HCT116 (cell line): Measurements from ENCODE around the gene OR7G1. TPM values are rescaled to one million over a fixed set of nuclear protein-coding genes. Genes with fewer than 3 reads are reported as not detected.
"Not testable (repeated sequence)": the region's sequence is repeated elsewhere in the genome, so short reads cannot be mapped to it uniquely, and the experiment has no call there.

Experiments used
- ATAC-seq: fragments of 200-7000 bp; cut with Tn5 transposase; 2 replicates; pipeline ENCODE4 v1.9.1; 2020; ENCODE audit warnings: mild to moderate bottlenecking, moderate library complexity
- BruUV-seq: library from RNA; stranded (reverse); fragments of 400-500 nt; replicated peaks from 2 replicates; lab custom pipeline; 2021; lab: Mats Ljungman, UMichigan
- CTCF ChIA-PET: fragments of 300-600 bp; sonication (Branson Sonifier 250); formaldehyde crosslinking; loops from one replicate; lab custom pipeline; 2021; ENCODE audit warnings: antibody characterized with exemption; lab: Charles Lee
- POLR2A ChIA-PET: fragments of 300-600, 350-600 bp; sonication (Branson Sonifier 250); formaldehyde crosslinking; loops from one replicate; lab custom pipeline; 2021; ENCODE audit warnings: antibody characterized with exemption; lab: Charles Lee
- RAD21 ChIA-PET, 2 experiments: fragments of 300-600 bp; sonication (Branson Sonifier 250); formaldehyde crosslinking; loops; one replicate each; lab custom pipeline; 2023; ENCODE audit warnings: low total read pairs in 2 of 2; ENCODE audit not compliant: uncharacterized antibody in 2 of 2, unreplicated experiment in 2 of 2, low non-redundant PET in 1 of 2; lab: Charles Lee
- DNase-seq: peaks from one replicate; pipeline ENCODE4 v3.0.0-alpha.2; 2010; ENCODE audit warnings: low read depth, low spot score
- H2AFZ ChIP-seq: fragments of 200-600 bp; shearing (Covaris generic), sonication (generic); 2 replicates; pipeline ENCODE4 v1.6.1; 2017; ENCODE audit warnings: low read depth, mixed run types, mixed read lengths, antibody characterized with exemption, low read length; ENCODE audit not compliant: poor library complexity, severe bottlenecking
- H3K27ac ChIP-seq: 2 replicates; pipeline ENCODE4 v1.5.1; 2012; ENCODE audit warnings: low read depth, low read length
- H3K27me3 ChIP-seq: fragments of 200-600 bp; sonication (generic); 2 replicates; pipeline ENCODE4 v1.6.1; 2016; ENCODE audit warnings: mixed run types, low read length, mixed read lengths; ENCODE audit not compliant: insufficient read depth
- H3K36me3 ChIP-seq, 2 experiments: fragments of 200-500 bp in 1 of 2; fragments of 200-600 bp in 1 of 2; sonication (Bioruptor generic) in 1 of 2; sonication (generic) in 1 of 2; 2 replicates each; pipeline versions ENCODE4 v1.5.1 to v1.6.1; 2014 to 2016; ENCODE audit warnings: low read length in 2 of 2, inconsistent platforms in 1 of 2, mixed read lengths in 1 of 2, mixed run types in 1 of 2; ENCODE audit not compliant: insufficient read depth in 2 of 2, control insufficient read depth in 1 of 2
- H3K4me1 ChIP-seq, 2 experiments: fragments of 200-600 bp in 1 of 2; sonication (generic) in 1 of 2; 2 replicates each; pipeline versions ENCODE4 v1.5.1 to v1.6.1; 2012 to 2017; ENCODE audit warnings: low read length in 2 of 2, inconsistent platforms in 1 of 2, mild to moderate bottlenecking in 1 of 2, mixed read lengths in 1 of 2, mixed run types in 1 of 2, moderate library complexity in 1 of 2; ENCODE audit not compliant: insufficient read depth in 2 of 2, control insufficient read depth in 1 of 2
- H3K4me2 ChIP-seq: fragments of 200-600 bp; sonication (generic); 2 replicates; pipeline ENCODE4 v1.6.1; 2017; ENCODE audit warnings: mixed run types, low read length, mixed read lengths
- H3K4me3 ChIP-seq, 2 experiments: fragments of 200-600 bp in 1 of 2; sonication (generic) in 1 of 2; replicated peaks in 1 of 2; 2 replicates each; pipeline ENCODE4 v1.5.1; 2011 to 2016; ENCODE audit warnings: low read length in 2 of 2, control low read depth in 1 of 2, low read depth in 1 of 2, mild to moderate bottlenecking in 1 of 2, mixed read lengths in 1 of 2, mixed run types in 1 of 2
- H3K79me2 ChIP-seq: fragments of 200-600 bp; sonication (generic); 2 replicates; pipeline ENCODE4 v1.6.1; 2017; ENCODE audit warnings: mild to moderate bottlenecking, mixed run types, low read length, moderate library complexity, mixed read lengths; ENCODE audit not compliant: insufficient read depth
- H3K9ac ChIP-seq: fragments of 200-600 bp; sonication (generic); 2 replicates; pipeline ENCODE4 v1.6.1; 2016; ENCODE audit warnings: low read length, mixed read lengths
- H3K9me2 ChIP-seq: fragments of 200-600 bp; sonication (generic), shearing (Covaris generic); 2 replicates; pipeline ENCODE4 v1.6.1; 2017; ENCODE audit warnings: mixed run types, mild to moderate bottlenecking, moderate library complexity; ENCODE audit not compliant: insufficient read depth
- H3K9me3 ChIP-seq, 2 experiments: fragments of 200-500 bp in 1 of 2; fragments of 200-600 bp in 1 of 2; sonication (Bioruptor generic) in 1 of 2; sonication (generic) in 1 of 2; 2 replicates each; pipeline ENCODE4 v1.6.1; 2014 to 2017; ENCODE audit warnings: low read length in 2 of 2, mixed read lengths in 2 of 2, inconsistent platforms in 1 of 2, low read depth in 1 of 2, mild to moderate bottlenecking in 1 of 2, mixed run types in 1 of 2, moderate library complexity in 1 of 2; ENCODE audit not compliant: control insufficient read depth in 1 of 2, insufficient read depth in 1 of 2
- H4K20me1 ChIP-seq: fragments of 200-600 bp; sonication (generic), shearing (Covaris generic); 2 replicates; pipeline ENCODE4 v1.6.1; 2017; ENCODE audit warnings: mixed run types, mild to moderate bottlenecking, moderate library complexity; ENCODE audit not compliant: insufficient read depth
- ATF3 ChIP-seq: IDR thresholded peaks from 2 replicates; pipeline ENCODE4 v1.6.1; 2012
- CBX3 ChIP-seq: IDR thresholded peaks from 2 replicates; pipeline ENCODE4 v1.6.1; 2012; ENCODE audit warnings: low read depth
- EGR1 ChIP-seq: IDR thresholded peaks from 2 replicates; pipeline ENCODE4 v1.6.1; 2012; ENCODE audit warnings: low read depth
- ZFX ChIP-seq: fragments of 450-650 bp; IDR thresholded peaks from 2 replicates; pipeline ENCODE4 v1.6.1; 2017
- intact Hi-C: fragments of 100-400 bp; cut with micrococcal nuclease; formaldehyde crosslinking; loops from 2 replicates; pipeline ENCODE4 v1.10.0; 2022
- total RNA-seq: library from RNA; stranded (reverse); gene quantifications from one replicate; pipeline ENCODE4 v1.2.1, GENCODE V29; 2021; ENCODE audit not compliant: unreplicated experiment
- TF ChIP-seq, protein P1 (sequence below), 3 experiments: fragments of 200-600 bp in 1 of 3; sonication (generic) in 1 of 3; IDR thresholded peaks in 2 of 3; conservative IDR thresholded peaks in 1 of 3; 2 replicates each; pipeline ENCODE4 v1.5.1; 2012 to 2017; ENCODE audit warnings: low read depth in 2 of 3, low read length in 2 of 3, antibody characterized with exemption in 1 of 3, borderline replicate concordance in 1 of 3, control low read depth in 1 of 3, mild to moderate bottlenecking in 1 of 3, mixed read lengths in 1 of 3, mixed run types in 1 of 3, moderate library complexity in 1 of 3; ENCODE audit not compliant: insufficient read depth in 1 of 3

Gene OR7G1
- total RNA-seq, 1 experiment from 2014 or later, result not detected

- BruUV-seq, result no TSS peak
- H3K36me3 ChIP-seq, result no peaks in the 10 kb centered on the region
- peaks cover 39 to 52% of the 10 kb centered on the region in 2 experiments for H3K4me1 ChIP-seq
- POLR2A ChIA-PET, result no interaction called here
- H3K27me3 ChIP-seq, result no peaks in the 10 kb centered on the region
- ATAC-seq (no peak), DNase-seq (no peak)
- TF ChIP-seq EGR1, result no peak
- TF ChIP-seq ATF3, result no peak
- TF ChIP-seq ZFX, result no peak
- TF ChIP-seq, protein P1, sequence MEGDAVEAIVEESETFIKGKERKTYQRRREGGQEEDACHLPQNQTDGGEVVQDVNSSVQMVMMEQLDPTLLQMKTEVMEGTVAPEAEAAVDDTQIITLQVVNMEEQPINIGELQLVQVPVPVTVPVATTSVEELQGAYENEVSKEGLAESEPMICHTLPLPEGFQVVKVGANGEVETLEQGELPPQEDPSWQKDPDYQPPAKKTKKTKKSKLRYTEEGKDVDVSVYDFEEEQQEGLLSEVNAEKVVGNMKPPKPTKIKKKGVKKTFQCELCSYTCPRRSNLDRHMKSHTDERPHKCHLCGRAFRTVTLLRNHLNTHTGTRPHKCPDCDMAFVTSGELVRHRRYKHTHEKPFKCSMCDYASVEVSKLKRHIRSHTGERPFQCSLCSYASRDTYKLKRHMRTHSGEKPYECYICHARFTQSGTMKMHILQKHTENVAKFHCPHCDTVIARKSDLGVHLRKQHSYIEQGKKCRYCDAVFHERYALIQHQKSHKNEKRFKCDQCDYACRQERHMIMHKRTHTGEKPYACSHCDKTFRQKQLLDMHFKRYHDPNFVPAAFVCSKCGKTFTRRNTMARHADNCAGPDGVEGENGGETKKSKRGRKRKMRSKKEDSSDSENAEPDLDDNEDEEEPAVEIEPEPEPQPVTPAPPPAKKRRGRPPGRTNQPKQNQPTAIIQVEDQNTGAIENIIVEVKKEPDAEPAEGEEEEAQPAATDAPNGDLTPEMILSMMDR (IDR thresholded peaks at IDR 0.05 in 2 of 3, conservative IDR thresholded peaks at IDR 0.05 in 1 of 3; ENCODE audit: borderline replicate concordance in 1 of 3, insufficient read depth in 1 of 3, low read depth in 2 of 3, low read length in 2 of 3), result no peak
- TF ChIP-seq CBX3, result no peak
- H3K9me2 ChIP-seq, result no peaks in the 10 kb centered on the region
- RAD21 ChIA-PET, result no interaction called here
- H4K20me1 ChIP-seq, result no peaks in the 10 kb centered on the region
- no peak overlapping the region for H3K4me3 ChIP-seq
- no peak overlapping the region for H2AFZ ChIP-seq
- H3K4me2 ChIP-seq, result no peak overlapping the region
- H3K27ac ChIP-seq, result no peak overlapping the region
- no peaks in the 10 kb centered on the region for H3K9me3 ChIP-seq
- CTCF ChIA-PET, result no interaction called here
- intact Hi-C loops, result loop anchor here (2.0 kb wide), 2 partner anchors 55 to 241 kb away; partner anchors contain the start of genes MBD3L1 and ZNF558
- H3K79me2 ChIP-seq, result no peaks in the 10 kb centered on the region
- no peak overlapping the region for H3K9ac ChIP-seq
Observed at GRCh38 chr19:9073806-9074205, 41.8 kb downstream of the OR7G1 start.

DNA sequence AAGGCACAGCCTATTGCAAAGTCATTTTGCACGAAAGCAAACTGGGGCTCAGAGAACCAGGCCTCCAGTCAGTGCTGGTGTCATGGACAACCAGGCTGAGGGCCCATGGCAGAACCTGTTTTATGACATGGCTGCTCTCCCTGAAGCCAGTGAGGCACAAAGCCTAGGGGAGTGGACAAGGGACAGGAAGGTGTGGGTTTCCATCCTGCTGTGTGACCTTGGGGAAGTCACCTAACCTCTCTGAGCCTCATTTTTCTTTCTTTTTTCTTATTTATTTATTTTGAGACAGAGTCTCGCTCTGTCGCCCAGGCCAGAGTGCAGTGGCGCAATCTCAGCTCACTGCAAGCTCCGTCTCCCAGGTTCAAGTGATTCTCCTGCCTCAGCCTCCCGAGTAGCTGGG is 43.8 kb downstream of the OR7G1 start:
- H3K9me2 ChIP-seq, H3K79me2 ChIP-seq, H3K4me3 ChIP-seq, H3K36me3 ChIP-seq, POLR2A ChIA-PET, H3K27ac ChIP-seq, H3K9ac ChIP-seq, H3K9me3 ChIP-seq, DNase-seq, BruUV-seq, intact Hi-C loops, H4K20me1 ChIP-seq, H3K4me2 ChIP-seq, H2AFZ ChIP-seq, H3K27me3 ChIP-seq, ATAC-seq, CTCF ChIA-PET: not testable (repeated sequence)
- H3K4me1 ChIP-seq, result peaks cover 36 to 49% of the 10 kb centered on the region in 2 experiments
- RAD21 ChIA-PET, result interaction anchor here in 1 of 2 experiments (0.6 kb wide), 1 partner anchor 54 kb away, joined by 3 read pairs; no protein-coding TSS in a partner anchor
